ENCODE results near the gene OR1N2.
"Not testable (repeated sequence)": the region's sequence is repeated elsewhere in the genome, so short reads cannot be mapped to it uniquely, and the experiment has no call there.

Gene OR1N2

GRCh38 chr9:122552812-122553211 lies at the start of gene OR1N2:
Gene OR1N2, plus strand, starts transcription at chr9:122553112. Its CDS starts 100 bp downstream, at chr9:122553212.
- no peak for DNase-seq

- DNase-seq: no peak
Measured at GRCh38 chr9:122506964-122507363, 45.9 kb upstream of the OR1N2 start.

GRCh38 chr9:122510502-122510901 lies 42.4 kb upstream of the OR1N2 start, which contains the start of gene OR1J2:
Gene OR1J2, plus strand, starts transcription at chr9:122510802. Its CDS starts 0 bp downstream, at chr9:122510802.
- DNase-seq: no peak

GRCh38 chr9:122518226-122518625 lies 34.7 kb upstream of the OR1N2 start:
- DNase-seq: no peak

GRCh38 chr9:122518841-122519240 lies 34.1 kb upstream of the OR1N2 start, which contains the start of gene OR1J4:
Gene OR1J4, plus strand, starts transcription at chr9:122519141. Its CDS starts 0 bp downstream, at chr9:122519141.
- DNase-seq: no peak

- DNase-seq: no peak
Measured at GRCh38 chr9:122519376-122519775, 33.5 kb upstream of the OR1N2 start.

GRCh38 chr9:122526602-122527001 lies 26.3 kb upstream of the OR1N2 start:
- no peak for DNase-seq

- no peak for DNase-seq
Measured at GRCh38 chr9:122527193-122527592, 25.7 kb upstream of the OR1N2 start, which contains the start of gene OR1N1. Gene OR1N1, minus strand, starts transcription at chr9:122527293. Its CDS starts 0 bp downstream, at chr9:122527293.

- not testable (repeated sequence) for DNase-seq
Measured at GRCh38 chr9:122531157-122531556, 21.8 kb upstream of the OR1N2 start.

- no peak for DNase-seq
Measured at GRCh38 chr9:122536134-122536533, 16.8 kb upstream of the OR1N2 start.

GRCh38 chr9:122537066-122537465 lies 15.8 kb upstream of the OR1N2 start:
- DNase-seq: not testable (repeated sequence)

GRCh38 chr9:122538757-122539156 lies 14.2 kb upstream of the OR1N2 start:
- no peak for DNase-seq

- no peak for DNase-seq
Measured at GRCh38 chr9:122546196-122546595, 6.7 kb upstream of the OR1N2 start.

GRCh38 chr9:122551371-122551770 lies 1.5 kb upstream of the OR1N2 start:
- no peak for DNase-seq

- no peak for DNase-seq
Measured at GRCh38 chr9:122561446-122561845, 8.5 kb downstream of the OR1N2 start.

GRCh38 chr9:122562134-122562760 lies 9.3 kb downstream of the OR1N2 start:
- no peak for DNase-seq

- DNase-seq: no peak
Measured at GRCh38 chr9:122567901-122568300, 15.0 kb downstream of the OR1N2 start.

GRCh38 chr9:122572456-122572855 lies 19.5 kb downstream of the OR1N2 start:
- no peak for DNase-seq

GRCh38 chr9:122579874-122580273 lies 27.0 kb downstream of the OR1N2 start:
- DNase-seq: no peak

- no peak for DNase-seq
Measured at GRCh38 chr9:122580360-122580759, 27.4 kb downstream of the OR1N2 start.

GRCh38 chr9:122583284-122583683 lies 30.4 kb downstream of the OR1N2 start, which contains the start of gene OR1L8:
Gene OR1L8, minus strand, starts transcription at chr9:122583384. Its CDS starts 14,907 bp downstream, at chr9:122568477.
- DNase-seq: not testable (repeated sequence)
